Measurements from ENCODE around the gene MXRA8.

MXRA8 gene

DNA sequence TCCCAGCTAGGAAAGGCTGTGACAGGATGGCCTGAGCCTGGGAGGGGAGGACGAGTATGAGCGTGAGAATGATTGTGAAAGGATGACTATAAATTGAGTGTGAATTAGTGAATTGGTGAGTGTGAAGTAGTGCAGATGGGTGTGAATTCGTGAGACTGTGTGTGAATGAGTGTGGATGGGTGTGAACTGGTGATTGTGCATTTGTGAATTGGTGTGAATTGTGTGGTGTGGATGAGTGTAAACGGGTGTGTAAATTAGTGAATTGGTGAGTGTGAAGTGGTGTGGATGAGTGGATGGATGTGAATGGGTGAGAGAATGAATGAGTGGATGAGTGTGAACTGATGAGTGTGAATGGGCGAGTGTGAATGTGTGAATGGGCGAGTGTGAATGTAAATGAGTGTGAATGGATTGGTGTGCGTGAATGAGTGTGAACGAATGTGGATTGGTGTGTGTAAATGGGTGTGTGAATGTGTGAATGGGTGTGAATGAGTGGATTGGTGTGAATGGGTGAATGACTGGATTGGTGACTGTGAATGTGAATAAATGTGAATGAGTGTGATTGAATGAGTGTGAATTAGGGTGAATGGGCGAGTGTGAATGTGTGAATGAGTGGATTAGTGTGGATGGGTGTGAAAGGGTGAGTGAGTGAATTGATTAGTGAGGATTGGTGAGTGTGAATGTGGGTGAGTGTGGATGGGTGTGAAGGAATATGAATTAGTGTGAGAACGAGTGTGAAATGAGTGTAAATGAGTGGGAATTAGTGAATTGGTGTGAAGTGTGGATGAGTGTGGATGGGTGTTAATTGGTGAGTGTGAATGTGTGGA, 7.7 kb upstream of the MXRA8 start:
- no peak for DNase-seq

DNA sequence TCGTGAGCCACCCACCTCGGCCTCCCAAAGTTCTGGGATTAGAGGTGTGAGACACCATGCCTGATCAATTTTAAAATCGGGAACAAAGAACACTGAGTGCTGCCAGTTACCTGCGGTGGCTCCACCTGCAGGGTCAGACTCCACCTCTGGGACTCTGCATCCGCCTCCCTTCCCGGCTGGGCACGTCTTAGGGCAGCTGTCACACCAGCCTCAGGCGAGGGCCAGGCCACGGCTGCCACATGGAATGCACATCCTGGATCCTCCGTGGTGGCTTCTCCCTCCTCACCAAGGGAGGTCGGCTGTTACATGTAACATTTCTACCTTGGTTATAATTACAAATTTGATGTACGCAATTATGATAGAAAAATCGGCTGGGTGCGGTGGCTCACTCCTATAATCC, 5.9 kb upstream of the MXRA8 start:
- no peak for DNase-seq

DNA sequence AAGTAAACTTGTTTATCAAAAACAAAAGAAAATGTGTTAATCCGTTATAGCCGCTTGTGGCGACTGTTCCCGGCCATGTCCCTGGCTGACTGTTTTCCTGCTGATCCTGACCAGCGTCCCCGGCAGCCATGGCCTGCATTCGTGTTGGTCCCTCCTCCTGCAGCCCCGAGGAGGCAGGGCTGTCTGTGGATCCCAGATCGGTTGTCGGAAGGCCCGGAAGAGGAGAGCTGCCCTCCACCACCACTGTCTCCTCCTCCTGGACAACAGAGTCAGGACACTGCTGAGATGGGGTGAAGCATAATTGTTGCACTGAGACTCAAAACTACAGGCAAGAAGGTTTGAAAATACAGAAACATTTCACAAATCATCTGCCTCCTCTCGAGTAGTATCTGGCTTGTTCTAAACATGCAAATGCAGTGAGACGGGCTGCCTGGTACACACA, 3.6 kb upstream of the MXRA8 start:
- DNase-seq, result peak; percentile 71

DNA sequence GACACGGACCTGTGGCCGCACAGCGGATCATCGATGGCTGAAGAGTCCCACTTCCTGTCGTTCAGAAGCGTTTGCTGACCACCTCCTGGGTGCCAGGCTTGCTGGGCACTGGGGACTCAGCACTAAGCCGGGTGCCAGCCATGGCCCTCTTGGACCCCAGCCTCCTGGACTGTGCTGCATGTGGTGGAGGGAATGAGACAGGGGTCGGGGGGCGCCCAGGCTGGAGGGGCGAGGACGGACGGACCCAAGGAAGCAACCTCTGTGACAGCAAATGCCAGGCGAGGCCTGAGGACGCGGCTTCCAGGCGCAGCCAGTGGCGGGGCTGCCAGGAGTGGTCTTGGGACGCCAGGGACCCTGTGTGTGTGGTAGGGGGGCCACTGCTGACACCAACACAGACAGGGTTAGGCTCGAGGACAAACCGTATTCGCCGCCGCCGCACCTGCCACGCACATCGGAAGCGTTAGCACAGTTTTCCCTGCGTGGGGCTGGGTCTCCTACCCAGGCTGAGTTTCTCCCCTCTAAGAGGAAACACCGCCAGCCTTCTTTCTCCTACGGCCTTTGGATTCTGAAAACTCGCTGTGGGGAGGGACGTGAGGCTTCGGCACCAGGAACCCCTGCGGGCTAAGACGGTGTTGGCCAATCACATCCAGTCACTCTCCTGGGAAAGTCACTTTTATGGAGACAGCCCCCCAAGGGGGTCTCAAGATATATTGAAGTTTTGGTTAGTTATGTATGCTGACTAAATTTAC, 3.1 kb upstream of the MXRA8 start:
- no peak for DNase-seq

DNA sequence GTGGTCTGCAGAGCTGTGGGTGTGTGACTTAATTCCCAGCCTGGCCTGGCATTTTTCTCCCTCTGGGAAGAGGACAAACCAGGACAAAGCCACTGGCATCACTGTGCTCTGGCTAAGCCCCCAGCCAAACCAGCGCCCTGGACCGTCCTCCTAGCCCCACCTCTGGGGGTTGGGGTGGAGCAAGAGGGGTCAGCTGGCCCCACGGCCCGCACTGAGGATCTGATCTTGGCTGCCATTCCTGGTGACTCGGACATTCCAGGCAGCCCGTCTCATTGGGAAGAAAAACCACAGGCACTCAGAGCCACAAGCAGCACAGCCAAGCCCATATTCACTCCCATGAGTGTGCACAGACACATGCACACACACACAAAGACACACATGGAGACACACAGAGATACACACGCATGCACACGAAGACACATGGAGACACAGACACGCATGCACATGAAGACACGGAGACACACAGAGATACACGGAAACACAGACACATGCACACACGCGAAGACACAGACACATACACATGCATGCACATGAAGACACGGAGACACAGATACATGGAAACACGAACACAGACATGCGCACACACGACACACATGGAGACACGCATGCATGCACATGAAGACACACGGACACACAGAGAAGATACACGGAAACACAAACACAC, 2.3 kb upstream of the MXRA8 start:
- no peak for DNase-seq

DNA sequence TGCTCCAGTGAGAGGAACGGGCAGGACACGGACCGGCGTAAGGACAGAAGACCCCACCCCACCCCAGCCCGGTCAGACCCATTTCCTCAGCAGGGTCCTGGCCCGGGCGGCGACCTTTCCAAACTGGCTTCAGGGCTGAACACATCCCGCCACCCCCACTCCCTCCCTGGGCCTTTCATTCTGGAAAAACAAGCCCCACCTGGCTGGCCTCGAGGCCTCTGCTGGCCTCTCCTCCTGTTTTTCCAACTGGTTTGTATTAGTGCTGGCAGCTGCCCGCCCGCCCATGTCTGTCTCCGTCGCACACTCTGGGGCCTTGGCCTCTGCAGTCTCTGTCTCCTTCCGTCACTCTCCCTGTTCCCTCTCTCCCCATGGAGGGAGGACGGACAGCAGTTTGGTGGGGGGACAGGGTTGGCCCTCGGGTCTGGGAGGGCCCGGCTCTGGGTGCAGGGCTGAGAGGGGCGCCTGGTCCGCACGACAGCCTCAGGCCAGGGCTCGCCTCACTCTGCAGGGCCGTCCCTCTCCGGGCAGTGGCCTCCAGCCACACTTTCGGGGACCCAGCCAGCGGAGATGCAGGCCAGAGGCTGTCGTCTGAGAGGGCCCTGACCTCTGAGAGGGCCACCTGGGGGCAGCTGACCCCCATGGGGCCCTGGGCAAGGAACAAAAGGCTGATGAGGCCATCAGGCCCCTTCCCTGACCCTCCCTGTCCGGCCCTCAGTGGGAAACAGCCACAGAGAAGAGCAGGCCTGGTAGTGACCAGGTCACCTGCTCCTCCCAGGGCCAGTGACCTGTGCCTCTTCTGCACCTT, 1.5 kb upstream of the MXRA8 start:
- DNase-seq, result no peak

DNA sequence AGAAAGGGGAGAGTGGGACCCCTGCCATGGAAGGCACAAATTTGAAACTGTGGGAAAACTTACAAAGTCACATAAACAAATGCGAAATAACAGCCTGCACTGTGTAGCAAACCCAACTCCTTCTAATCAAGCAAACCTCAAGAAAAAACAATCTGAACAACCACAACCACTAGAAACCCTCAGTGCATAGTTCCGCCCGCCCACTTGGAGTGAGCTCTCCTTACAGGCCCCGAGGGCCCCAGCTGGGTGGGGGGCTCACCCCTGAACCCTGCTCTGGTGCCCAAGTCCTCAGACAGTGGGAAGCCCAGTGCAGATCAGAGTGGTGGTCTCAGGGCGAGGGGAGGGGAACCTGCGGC, 931 bp upstream of the MXRA8 start:
- DNase-seq, result no peak

DNA sequence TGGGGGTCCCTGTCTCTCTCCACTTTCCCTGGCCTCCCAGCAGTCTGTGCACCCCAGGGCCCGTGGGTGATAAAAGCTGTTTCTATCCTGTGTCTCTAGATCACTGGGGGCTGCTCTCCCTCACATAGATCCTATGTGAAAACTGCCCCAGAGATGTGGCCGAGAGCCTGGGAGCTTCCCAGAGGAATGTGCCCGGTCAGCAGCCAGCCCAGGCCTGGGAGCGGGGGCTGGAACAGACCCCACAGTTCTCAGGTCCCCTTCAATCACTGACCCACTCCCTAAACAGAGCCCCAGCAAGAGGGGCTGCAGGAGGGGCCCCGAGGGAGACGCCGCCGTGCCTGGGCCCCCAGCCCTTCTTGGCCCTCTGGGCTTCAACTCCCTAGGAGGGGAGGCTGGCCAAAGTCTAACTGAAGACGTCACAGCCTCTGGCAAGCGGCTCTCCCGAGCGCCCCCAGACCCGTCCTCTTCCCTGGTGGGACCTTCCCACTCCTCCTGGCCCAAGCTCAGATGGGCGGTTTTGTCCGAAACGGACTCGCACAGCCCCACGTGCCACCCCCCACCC, 403 bp downstream of the MXRA8 start:
- DNase-seq, result no peak

DNA sequence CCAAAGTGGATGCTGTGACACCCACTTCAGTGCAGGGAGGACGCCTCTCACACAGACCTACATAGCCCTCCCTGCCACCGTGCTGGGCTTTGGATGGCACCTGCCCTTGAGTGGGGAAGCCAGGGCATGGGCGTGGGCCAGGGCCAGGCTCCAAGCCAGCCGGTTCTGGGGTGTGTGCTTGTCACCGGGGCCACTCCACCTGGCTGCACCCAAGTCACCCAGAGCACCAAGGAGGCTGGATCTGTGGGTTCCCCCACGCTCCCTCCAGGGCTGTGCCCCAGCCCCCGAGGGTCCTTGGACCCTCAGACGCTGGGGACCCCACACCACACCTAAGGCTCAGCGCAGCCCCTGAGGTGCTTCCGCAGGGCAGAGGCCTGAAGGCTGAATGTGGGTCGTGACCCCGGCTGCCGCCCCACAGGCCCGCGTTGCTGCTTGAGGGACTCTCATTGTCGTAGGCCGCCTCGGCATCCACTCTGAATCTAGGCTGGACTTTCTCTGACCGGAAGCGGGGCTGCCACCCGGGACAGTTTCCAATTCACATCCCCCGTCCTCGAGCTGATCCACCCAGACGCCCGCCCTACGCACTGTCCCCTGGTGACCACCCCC, 1.5 kb downstream of the MXRA8 start:
- no peak for DNase-seq

DNA sequence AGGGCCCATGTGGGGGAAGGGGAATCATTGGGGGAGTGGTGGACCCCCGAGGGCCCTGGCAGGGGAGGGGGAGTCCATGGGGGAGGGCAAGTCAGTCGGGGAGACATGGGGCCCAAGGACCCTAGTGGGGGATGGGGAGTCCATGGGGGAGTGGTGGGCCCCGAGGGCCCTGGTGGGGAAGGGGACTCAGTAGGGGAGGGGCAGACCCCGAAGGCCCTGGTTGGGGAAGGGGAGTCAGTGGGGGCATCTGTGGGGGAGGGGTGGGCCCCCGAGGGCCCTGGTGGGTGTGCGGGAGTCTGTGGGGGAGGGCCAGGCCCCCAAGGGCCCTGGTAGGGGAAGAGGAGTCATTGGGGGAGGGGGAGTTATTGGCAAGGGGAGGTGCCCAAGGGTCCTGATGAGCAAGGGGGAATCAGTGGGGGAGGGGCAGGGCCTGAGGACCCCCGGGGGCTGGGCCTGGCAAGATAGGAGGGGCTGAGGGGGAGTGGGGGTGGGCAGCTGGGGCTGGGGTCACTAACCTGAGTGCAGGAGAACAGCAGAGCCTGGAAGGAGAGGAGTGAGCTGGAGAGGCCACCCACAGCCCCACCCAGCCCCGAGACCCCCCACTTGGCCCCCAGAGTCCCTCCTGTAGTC, 2.1 kb downstream of the MXRA8 start:
- DNase-seq, result no peak

DNA sequence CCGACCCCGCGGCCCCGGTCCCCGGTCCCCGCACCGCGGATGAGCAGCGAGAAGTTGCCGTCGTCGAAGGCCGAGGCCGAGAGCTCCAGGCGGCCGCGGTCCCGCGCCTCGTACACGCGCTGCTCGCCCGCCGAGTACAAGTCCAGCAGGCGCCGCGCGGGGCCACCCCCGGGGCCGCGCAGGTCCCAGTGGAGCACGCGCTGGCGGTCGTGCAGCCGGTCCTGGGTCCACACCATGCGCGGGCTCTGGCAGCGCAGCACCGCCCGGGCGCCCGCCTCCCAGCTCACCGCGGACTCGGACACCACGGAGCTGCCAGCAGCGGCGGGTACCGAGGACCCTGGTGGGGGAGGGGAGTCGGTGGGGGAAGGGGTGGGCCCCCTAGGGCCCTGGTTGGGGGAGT, 2.9 kb downstream of the MXRA8 start:
- no peak for DNase-seq

DNA sequence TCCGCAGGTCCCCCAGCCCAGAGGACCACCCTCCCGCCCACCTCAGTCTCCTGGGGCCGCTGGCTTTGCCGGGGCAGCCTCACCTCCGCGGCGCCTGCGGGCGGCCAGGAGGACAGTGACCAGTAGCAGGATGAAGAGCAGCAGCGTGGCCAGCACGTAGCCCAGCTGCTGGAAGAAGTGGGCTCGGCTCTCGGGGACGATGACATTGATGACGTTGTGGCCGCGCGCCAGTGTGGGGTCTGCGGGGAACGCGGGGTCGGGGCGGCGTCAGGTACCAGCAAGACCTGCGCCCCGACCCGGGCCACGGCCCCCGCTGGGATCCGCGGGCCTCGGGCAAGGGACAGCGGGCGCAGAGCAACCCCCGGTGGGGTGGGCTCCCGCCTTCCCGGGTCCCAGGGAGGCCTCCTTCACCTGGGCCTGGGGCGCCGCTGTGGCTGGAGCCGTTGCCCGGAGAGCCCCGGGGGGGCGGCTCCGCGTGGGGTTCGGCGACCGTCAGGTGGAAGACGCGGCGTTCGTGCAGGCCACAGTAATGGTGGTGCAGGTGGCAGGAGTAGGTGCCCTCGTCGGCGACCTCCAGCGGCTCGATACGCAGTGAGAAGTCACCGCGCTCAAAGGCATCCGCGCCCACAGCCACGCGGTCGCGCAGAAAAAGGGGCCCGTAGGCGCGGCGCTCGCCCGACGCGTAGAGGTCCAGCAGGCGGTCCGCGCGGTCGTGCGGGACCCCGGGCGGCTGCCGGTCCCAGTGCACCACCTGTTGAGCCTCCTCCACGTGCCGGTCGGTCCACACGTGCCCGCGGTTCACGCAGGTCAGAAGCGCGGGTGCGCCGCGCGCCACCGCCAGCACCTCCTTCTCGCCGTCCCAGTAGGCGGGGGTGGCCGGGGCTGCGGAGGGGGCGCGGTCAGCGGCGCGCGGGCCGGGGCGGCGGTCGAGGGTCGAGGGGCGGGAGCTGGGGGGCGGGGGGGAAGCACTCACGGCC, 3.8 kb downstream of the MXRA8 start:
- no peak for DNase-seq

DNA sequence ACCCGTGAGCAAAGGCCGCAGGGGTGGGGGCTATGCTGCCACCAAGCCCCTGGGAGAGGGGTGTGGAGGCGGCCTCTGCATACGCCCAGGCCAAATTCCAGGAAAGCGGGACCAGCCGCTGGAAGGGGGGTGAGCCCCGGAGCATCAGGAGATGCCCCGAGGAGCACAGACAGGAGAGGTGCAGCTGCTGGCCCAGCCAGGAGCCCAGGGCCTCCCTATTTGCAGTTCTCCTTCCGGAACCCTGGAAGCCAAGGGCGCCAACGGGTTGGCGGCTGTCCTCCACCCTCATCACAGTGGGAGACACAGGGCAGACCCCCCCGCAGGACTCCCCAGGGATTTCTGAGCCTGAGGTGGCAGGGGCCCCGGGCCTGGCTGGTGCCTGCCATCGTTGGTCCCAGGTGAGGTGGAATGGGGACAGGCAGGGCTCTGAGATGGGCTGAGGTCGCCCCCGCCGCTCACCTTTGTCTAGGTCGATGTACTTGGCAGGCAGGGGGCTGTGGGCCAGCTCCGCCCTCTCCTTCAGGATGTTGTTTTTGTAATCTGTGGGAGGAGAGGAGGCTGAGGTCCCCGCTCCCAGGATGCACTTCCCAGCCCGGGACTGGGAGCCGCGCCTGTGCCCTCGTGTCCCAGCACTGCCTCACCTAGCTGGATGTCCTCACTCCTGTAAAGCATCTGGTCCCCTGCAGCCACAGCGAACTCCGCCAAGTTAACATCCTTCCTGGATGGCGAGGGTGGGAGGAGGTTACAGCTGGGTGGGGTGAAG, 4.8 kb downstream of the MXRA8 start:
- DNase-seq, result peak; percentile 46

DNA sequence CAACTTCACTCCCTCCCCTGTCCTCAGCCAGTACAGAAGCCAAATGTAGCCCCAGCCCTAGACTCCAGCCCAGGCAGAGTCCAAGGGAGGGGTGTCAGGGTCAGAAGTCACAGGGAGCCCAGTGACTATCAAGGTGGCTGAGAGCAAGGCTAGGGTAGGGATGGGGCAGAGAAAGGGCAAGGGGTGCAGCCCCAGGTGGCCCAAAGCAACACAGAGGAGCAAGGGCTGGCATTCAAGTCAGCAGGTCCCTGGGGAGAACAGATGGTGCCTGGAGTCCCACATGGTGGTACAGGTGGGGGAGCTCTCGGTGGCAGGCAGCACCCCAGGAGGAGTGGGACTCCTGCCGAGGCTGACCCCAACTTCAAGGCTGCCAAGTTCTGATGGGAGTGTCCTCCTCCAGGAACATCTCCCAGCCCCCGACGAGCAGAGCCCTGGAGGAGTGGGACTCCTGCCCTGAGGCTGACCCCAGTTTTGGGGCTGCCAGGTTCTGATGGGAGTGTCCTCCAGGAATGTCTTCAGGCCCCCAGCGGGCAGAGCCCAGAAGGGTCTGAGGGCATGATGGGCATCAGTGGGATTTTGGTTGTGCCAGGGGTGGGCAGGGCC, 5.5 kb downstream of the MXRA8 start:
- no peak for DNase-seq

DNA sequence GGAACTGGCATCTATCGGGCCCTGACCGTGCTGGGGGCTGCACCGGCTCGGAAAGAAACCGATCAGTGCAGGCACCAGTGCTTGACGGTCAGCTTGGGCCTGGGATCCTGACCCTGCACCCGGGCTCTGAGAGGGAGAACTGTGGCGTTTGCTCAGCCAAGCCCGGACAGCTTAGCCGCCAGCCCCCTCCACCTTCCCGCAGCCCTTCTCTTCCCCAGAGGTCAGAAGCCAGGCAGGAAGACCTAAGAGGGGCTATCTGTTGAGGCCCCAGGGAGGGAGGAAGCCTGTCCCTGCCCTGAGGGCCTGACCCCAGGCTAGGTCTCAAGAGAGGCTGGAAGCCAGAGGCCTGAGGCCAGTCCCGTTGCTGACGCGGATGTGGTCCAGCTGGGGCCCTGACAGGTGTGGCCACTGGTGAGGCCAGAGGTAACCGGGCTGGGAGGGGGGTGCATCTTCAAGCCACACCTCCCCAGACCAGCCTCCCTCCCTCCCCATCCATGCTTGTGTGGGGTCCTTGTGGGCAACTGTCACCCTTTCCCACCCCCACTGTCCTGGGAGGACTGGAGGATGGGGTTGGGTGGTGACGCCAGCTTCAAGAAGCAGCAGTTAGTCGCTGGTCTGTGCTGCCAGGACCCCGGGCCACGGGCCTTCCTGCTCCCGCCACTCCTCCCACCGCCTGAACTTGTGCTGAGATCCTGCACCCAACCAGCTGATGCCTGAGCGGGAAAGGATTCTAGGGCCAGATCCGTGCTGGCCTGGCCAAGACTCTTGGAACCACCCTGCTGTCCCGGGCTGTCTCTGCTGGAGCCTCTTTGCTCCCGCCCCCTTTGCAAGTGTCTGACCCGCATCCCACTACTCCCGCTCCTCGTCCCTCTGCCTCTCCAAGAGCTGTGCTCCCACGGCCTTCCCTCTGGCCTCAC, 6.6 kb downstream of the MXRA8 start:
- no peak for DNase-seq

DNA sequence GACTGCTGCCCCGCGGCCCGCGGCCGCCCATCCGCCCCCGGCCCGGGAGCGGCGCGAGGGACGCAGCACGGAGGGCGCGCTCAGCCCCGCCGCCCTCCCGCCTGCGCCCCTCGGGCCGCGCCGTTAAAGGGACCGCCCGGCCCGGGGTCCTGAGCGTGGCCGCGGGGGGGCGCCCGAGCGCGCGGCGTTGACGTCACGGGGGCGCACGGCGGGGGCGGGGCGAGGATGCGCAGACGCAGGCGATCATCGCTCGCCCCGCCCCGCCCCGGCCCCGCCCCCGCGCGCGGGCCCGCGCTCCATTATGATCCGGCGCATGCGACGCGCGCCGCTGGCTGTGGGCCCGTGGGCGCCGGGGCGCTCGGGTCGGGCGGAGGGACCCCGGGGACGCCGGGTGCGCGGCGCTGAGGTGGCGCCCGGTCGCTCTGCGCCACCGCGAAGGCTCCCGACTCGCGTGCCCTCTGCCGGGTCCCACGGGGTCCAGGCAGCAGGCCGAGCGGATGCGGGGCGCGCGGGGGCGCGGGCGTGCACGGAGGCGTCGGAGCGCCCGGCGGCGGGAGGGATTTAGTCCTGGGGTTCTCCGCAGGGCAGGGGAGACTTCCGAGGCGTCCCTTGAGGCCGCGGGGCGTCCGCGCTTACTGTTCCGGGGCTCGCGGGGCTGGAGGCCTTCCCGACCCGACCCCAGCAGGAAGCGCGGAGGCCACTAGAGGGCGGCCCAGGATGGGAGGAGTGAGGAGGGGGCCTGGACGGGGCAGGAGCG, 8.9 kb downstream of the MXRA8 start, which contains the start of gene DVL1:
TSS of gene DVL1 (minus strand) at position 163 of the 757 bp plus-strand sequence. CDS start 353 bp downstream, outside the sequence.
- DNase-seq, result peak; percentile 86

Data from NCI-H510A treated with DMSO at 0.1 percent for 48 hours (cell line).